K562 (cell line): Measurements from ENCODE around the gene ALG5. TPM values are rescaled to one million over a fixed set of nuclear protein-coding genes. Genes with fewer than 3 reads are reported as not detected.

Experiments
- ATAC-seq: fragments of 200-7000 bp; cut with Tn5 transposase; 3 replicates; pipeline ENCODE4 v1.9.1; 2020; ENCODE audit warnings: moderate library complexity
- BruUV-seq: library from RNA; stranded (reverse); fragments of 400-500 nt; replicated peaks from 2 replicates; lab custom pipeline; 2021; lab: Mats Ljungman, UMichigan
- CTCF ChIA-PET: fragments of 300-600 bp; formaldehyde crosslinking; extraction: SDS; loops from one replicate; lab custom pipeline; 2021; ENCODE audit warnings: low intra/inter-chr PET ratio; lab: Yijun Ruan, JAX
- POLR2A ChIA-PET: fragments of 300-600, 350-650 bp; sonication (Branson Sonifier 250); formaldehyde crosslinking; extraction: SDS; loops from one replicate; lab custom pipeline; 2021; ENCODE audit warnings: antibody characterized with exemption, inconsistent platforms; lab: Yijun Ruan, JAX
- DNase-seq, 4 experiments: peaks; one replicate each; pipeline versions ENCODE4 v3.0.0 to v3.0.0-alpha.2; 2011 to 2018; ENCODE audit warnings: low spot score in 3 of 4, mixed read lengths in 3 of 4; ENCODE audit errors: extremely low read depth in 1 of 4
- FAIRE-seq: peaks from 2 replicates; lab custom pipeline; 2011; peaks lifted over from hg19 to GRCh38; lab: Jason Lieb, UNC
- H2AFZ ChIP-seq: 2 replicates; pipeline ENCODE4 v1.6.0; 2011; ENCODE audit warnings: low read depth, low read length, control low read depth, inconsistent platforms
- H3K27ac ChIP-seq: fragments of 200-600 bp; 3 replicates; pipeline ENCODE4 v1.8.0; 2011; ENCODE audit warnings: low read depth, mild to moderate bottlenecking, control low read depth, inconsistent platforms, low read length, moderate library complexity, mixed read lengths; ENCODE audit errors: extremely low read depth
- H3K27me3 ChIP-seq, 2 experiments: fragments of 300-600 bp in 1 of 2; 2 replicates in 1 of 2; 3 replicates in 1 of 2; pipeline versions ENCODE4 v1.6.0 to v1.8.0; 2011; ENCODE audit warnings: inconsistent platforms in 2 of 2, low read length in 2 of 2, mild to moderate bottlenecking in 1 of 2, mixed read lengths in 1 of 2, moderate library complexity in 1 of 2; ENCODE audit not compliant: control insufficient read depth in 2 of 2, insufficient read depth in 2 of 2
- H3K36me3 ChIP-seq: fragments of 300-600 bp; 3 replicates; pipeline ENCODE4 v1.8.0; 2011; ENCODE audit warnings: mild to moderate bottlenecking, low read length, inconsistent platforms; ENCODE audit not compliant: control insufficient read depth, insufficient read depth
- H3K4me1 ChIP-seq, 2 experiments: fragments of 200-600 bp in 1 of 2; replicated peaks in 1 of 2; 2 replicates in 1 of 2; 3 replicates in 1 of 2; pipeline versions ENCODE4 v1.5.1 to v1.8.0; 2011; ENCODE audit warnings: inconsistent platforms in 2 of 2, low read length in 2 of 2, mild to moderate bottlenecking in 1 of 2, mixed read lengths in 1 of 2, moderate library complexity in 1 of 2; ENCODE audit not compliant: control insufficient read depth in 2 of 2, insufficient read depth in 2 of 2
- H3K4me2 ChIP-seq: 2 replicates; pipeline ENCODE4 v1.6.1; 2011; ENCODE audit warnings: low read length, control low read depth, inconsistent platforms, mixed read lengths; ENCODE audit not compliant: insufficient read depth
- H3K4me3 ChIP-seq: fragments of 200-600 bp; sonication (generic), shearing (Covaris generic); 2 replicates; pipeline ENCODE4 v1.5.1; 2016; ENCODE audit warnings: control low read depth, inconsistent platforms
- H3K79me2 ChIP-seq: fragments of 200-600 bp; 3 replicates; pipeline ENCODE4 v1.8.0; 2011; ENCODE audit warnings: low read length, inconsistent platforms; ENCODE audit not compliant: control insufficient read depth, insufficient read depth
- H3K9ac ChIP-seq, 2 experiments: 2 replicates each; pipeline versions ENCODE4 v1.6.0 to v1.6.1; 2011; ENCODE audit warnings: low read depth in 2 of 2, low read length in 2 of 2, control low read depth in 1 of 2, inconsistent platforms in 1 of 2, mild to moderate bottlenecking in 1 of 2, mixed read lengths in 1 of 2; ENCODE audit not compliant: insufficient read depth in 1 of 2
- H3K9me1 ChIP-seq: one replicate; pipeline ENCODE4 v1.6.0; 2011; ENCODE audit warnings: inconsistent platforms, mild to moderate bottlenecking, low read length, moderate library complexity; ENCODE audit not compliant: control insufficient read depth, insufficient read depth
- H3K9me3 ChIP-seq: replicated peaks from 2 replicates; pipeline ENCODE4 v1.5.1; 2011; ENCODE audit warnings: low read depth, low read length, inconsistent platforms; ENCODE audit not compliant: control insufficient read depth, insufficient read depth
- H4K20me1 ChIP-seq: replicated peaks from 2 replicates; pipeline ENCODE4 v1.6.1; 2011; ENCODE audit warnings: low read length, inconsistent platforms, mixed read lengths; ENCODE audit not compliant: control insufficient read depth, insufficient read depth
- HBP1 ChIP-seq: fragments of 450-650 bp; formaldehyde crosslinking; IDR thresholded peaks from 2 replicates; pipeline ENCODE4 v1.4.0; 2022; ENCODE audit warnings: missing genetic modification characterization
- HDAC6 ChIP-seq: IDR thresholded peaks from 2 replicates; pipeline ENCODE4 v1.6.1; 2012; ENCODE audit warnings: low read depth, mild to moderate bottlenecking, control low read depth, inconsistent platforms, low read length, moderate library complexity
- IRF9 ChIP-seq: fragments of 450-650 bp; IDR thresholded peaks from 2 replicates; pipeline ENCODE4 v1.6.1; 2016; ENCODE audit warnings: missing biosample characterization, missing genetic modification characterization
- MTF1 ChIP-seq: fragments of 250-450 bp; sonication (Bioruptor Pico); IDR thresholded peaks from 2 replicates; pipeline ENCODE4 v1.9.0; 2021; ENCODE audit warnings: moderate library complexity, mild to moderate bottlenecking, inconsistent platforms, borderline replicate concordance
- SNRNP70 ChIP-seq: fragments of 200-400 bp; formaldehyde crosslinking; optimal IDR thresholded peaks from 2 replicates; pipeline ENCODE3; 2017; ENCODE audit warnings: low read depth, low read length
- ZNF354B ChIP-seq: fragments of 250-450 bp; sonication (Bioruptor Pico); IDR thresholded peaks from 2 replicates; pipeline ENCODE4 v1.4.0; 2020
- WGBS: fragments of 100-300 bp; shearing (Covaris generic); methylation state at CpG from one replicate; pipeline ENCODE4 v1.1.6; 2016; ENCODE audit warnings: low coverage, mixed read lengths; ENCODE audit not compliant: insufficient coverage; ENCODE audit errors: missing lambda C conversion rate; 5-methylcytosine and 5-hydroxymethylcytosine counted together
- in situ Hi-C: fragments of 300-500 bp; cut with MboI; formaldehyde crosslinking; loops from 4 replicates; pipeline ENCODE4 v1.15.0; 2018; ENCODE audit warnings: inconsistent platforms, mixed read lengths
- intact Hi-C: fragments of 100-400 bp; cut with micrococcal nuclease; formaldehyde crosslinking; loops from 2 replicates; pipeline ENCODE4 v1.14.2; 2022
- polyA plus RNA-seq, 8 experiments: library from polyadenylated mRNA; depleted of rRNA in 4 of 8; stranded (reverse) in 5 of 8; unstranded in 3 of 8; fragments of >200 nt; fragmentation: Nextera tagmentation in 2 of 8; fragmentation: Illumina TruSeq in 1 of 8; extraction: Ambion mirVana in 2 of 8; extraction: Trizol in 1 of 8; gene quantifications; 2 replicates each; pipeline versions ENCODE4 v1.2.1 to v1.2.3, GENCODE V29; 2011 to 2014; ENCODE audit warnings: inconsistent platforms in 1 of 8, missing spikeins in 1 of 8
- total RNA-seq, 7 experiments: library from RNA; depleted of rRNA in 6 of 7; stranded (reverse); fragments of >200 nt in 6 of 7; fragmentation: Illumina TruSeq in 2 of 7; extraction: Trizol in 2 of 7; gene quantifications; 2 replicates each; pipeline versions ENCODE4 v1.2.1 to v1.2.3, GENCODE V29; 2011 to 2021; ENCODE audit warnings: low replicate concordance in 1 of 7
- TF ChIP-seq, protein P1 (sequence below): fragments of 250-450 bp; sonication (Bioruptor Pico); IDR thresholded peaks from 2 replicates; pipeline ENCODE4 v1.5.0; 2022; ENCODE audit warnings: mild to moderate bottlenecking
- TF ChIP-seq, protein P2 (sequence below): sonication (generic); formaldehyde crosslinking; IDR thresholded peaks from 2 replicates; pipeline ENCODE4 v1.5.0; 2020; ENCODE audit warnings: missing genetic modification reagents
- TF ChIP-seq, protein P3 (sequence below): fragments of 250-450 bp; sonication (Bioruptor Pico); IDR thresholded peaks from 2 replicates; pipeline ENCODE4 v1.6.1; 2021; ENCODE audit warnings: mild to moderate bottlenecking
- TF ChIP-seq, protein P4 (sequence below): sonication (generic); formaldehyde crosslinking; IDR thresholded peaks from 2 replicates; pipeline ENCODE4 v1.8.1; 2023; ENCODE audit warnings: mild to moderate bottlenecking, missing genetic modification reagents
- TF ChIP-seq, protein P5 (sequence below): fragments of 450-650 bp; formaldehyde crosslinking; IDR thresholded peaks from 2 replicates; pipeline ENCODE4 v1.4.0; 2022; ENCODE audit warnings: missing genetic modification characterization

Gene ALG5
- total and polyA plus RNA-seq, 9 of the 15 experiments (the other 6 are each of a cell fraction or from before 2014, with no cell fraction given) = 33.6 to 80.5 (median 48.2) TPM

- TF ChIP-seq, protein P1, sequence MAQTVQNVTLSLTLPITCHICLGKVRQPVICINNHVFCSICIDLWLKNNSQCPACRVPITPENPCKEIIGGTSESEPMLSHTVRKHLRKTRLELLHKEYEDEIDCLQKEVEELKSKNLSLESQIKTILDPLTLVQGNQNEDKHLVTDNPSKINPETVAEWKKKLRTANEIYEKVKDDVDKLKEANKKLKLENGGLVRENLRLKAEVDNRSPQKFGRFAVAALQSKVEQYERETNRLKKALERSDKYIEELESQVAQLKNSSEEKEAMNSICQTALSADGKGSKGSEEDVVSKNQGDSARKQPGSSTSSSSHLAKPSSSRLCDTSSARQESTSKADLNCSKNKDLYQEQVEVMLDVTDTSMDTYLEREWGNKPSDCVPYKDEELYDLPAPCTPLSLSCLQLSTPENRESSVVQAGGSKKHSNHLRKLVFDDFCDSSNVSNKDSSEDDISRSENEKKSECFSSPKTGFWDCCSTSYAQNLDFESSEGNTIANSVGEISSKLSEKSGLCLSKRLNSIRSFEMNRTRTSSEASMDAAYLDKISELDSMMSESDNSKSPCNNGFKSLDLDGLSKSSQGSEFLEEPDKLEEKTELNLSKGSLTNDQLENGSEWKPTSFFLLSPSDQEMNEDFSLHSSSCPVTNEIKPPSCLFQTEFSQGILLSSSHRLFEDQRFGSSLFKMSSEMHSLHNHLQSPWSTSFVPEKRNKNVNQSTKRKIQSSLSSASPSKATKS = no peak
- TF ChIP-seq, protein P2, sequence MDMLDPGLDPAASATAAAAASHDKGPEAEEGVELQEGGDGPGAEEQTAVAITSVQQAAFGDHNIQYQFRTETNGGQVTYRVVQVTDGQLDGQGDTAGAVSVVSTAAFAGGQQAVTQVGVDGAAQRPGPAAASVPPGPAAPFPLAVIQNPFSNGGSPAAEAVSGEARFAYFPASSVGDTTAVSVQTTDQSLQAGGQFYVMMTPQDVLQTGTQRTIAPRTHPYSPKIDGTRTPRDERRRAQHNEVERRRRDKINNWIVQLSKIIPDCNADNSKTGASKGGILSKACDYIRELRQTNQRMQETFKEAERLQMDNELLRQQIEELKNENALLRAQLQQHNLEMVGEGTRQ (CRISPR knock-in tag) = no peak
- TF ChIP-seq ZNF354B = no peak
Measured at GRCh38 chr13:37026771-37027170, 27.6 kb upstream of the ALG5 start (continued).

GRCh38 chr13:37023871-37024270 lies 24.7 kb upstream of the ALG5 start:
- ChIA-PET CTCF (no interaction called here), POLR2A (interaction anchor here (0.8 to 1.6 kb wide), 3 partner anchors 12 to 18 kb away, joined by 4 to 6 read pairs (median 4); no protein-coding TSS in a partner anchor)
- Histone ChIP-seq H3K79me2 (no peaks in the 10 kb centered on the region), H3K4me2 (no peak overlapping the region), H3K9ac (no peak overlapping the region), H2AFZ (no peak overlapping the region), H3K4me1 (no peaks in the 10 kb centered on the region), H4K20me1 (no peaks in the 10 kb centered on the region), H3K4me3 (no peak overlapping the region), H3K27ac (no peak overlapping the region), H3K36me3 (peaks cover 64% of the 10 kb centered on the region), H3K27me3 (no peaks in the 10 kb centered on the region), H3K9me1 (no peaks in the 10 kb centered on the region), H3K9me3 (no peaks in the 10 kb centered on the region)
- 86% methylated on average over 1 of the region's 1 CpG for WGBS
- DNase-seq (no peak), FAIRE-seq (no peak), ATAC-seq (no peak)
- in situ Hi-C loops = no loop called here
- BruUV-seq = no TSS peak
- intact Hi-C loops = no loop called here
- TF ChIP-seq MTF1 (CRISPR knock-in tag) (no peak), HDAC6 (no peak), SNRNP70 (no peak), IRF9 (tag) (no peak), HBP1 (no peak)
- TF ChIP-seq, protein P3, sequence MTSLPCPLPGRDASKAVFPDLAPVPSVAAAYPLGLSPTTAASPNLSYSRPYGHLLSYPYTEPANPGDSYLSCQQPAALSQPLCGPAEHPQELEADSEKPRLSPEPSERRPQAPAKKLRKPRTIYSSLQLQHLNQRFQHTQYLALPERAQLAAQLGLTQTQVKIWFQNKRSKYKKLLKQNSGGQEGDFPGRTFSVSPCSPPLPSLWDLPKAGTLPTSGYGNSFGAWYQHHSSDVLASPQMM (CRISPR knock-in tag) = no peak
- TF ChIP-seq, protein P4, sequence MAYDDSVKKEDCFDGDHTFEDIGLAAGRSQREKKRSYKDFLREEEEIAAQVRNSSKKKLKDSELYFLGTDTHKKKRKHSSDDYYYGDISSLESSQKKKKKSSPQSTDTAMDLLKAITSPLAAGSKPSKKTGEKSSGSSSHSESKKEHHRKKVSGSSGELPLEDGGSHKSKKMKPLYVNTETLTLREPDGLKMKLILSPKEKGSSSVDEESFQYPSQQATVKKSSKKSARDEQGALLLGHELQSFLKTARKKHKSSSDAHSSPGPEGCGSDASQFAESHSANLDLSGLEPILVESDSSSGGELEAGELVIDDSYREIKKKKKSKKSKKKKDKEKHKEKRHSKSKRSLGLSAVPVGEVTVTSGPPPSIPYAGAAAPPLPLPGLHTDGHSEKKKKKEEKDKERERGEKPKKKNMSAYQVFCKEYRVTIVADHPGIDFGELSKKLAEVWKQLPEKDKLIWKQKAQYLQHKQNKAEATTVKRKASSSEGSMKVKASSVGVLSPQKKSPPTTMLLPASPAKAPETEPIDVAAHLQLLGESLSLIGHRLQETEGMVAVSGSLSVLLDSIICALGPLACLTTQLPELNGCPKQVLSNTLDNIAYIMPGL (CRISPR knock-in tag) = no peak
- TF ChIP-seq, protein P5, sequence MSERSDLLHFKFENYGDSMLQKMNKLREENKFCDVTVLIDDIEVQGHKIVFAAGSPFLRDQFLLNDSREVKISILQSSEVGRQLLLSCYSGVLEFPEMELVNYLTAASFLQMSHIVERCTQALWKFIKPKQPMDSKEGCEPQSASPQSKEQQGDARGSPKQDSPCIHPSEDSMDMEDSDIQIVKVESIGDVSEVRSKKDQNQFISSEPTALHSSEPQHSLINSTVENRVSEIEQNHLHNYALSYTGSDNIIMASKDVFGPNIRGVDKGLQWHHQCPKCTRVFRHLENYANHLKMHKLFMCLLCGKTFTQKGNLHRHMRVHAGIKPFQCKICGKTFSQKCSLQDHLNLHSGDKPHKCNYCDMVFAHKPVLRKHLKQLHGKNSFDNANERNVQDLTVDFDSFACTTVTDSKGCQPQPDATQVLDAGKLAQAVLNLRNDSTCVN (CRISPR knock-in tag) = no peak
